HG02840 (cell line): ENCODE data around the gene WDR36.

ENCODE experiments used
- ATAC-seq: cut with Tn5 transposase; IDR thresholded peaks from one replicate; pipeline ENCODE4 v1.9.1; 2021; ENCODE audit warnings: mild to moderate bottlenecking, moderate library complexity, moderate number of reproducible peaks; ENCODE audit not compliant: unreplicated experiment, low FRiP score

The WDR36 gene

DNA sequence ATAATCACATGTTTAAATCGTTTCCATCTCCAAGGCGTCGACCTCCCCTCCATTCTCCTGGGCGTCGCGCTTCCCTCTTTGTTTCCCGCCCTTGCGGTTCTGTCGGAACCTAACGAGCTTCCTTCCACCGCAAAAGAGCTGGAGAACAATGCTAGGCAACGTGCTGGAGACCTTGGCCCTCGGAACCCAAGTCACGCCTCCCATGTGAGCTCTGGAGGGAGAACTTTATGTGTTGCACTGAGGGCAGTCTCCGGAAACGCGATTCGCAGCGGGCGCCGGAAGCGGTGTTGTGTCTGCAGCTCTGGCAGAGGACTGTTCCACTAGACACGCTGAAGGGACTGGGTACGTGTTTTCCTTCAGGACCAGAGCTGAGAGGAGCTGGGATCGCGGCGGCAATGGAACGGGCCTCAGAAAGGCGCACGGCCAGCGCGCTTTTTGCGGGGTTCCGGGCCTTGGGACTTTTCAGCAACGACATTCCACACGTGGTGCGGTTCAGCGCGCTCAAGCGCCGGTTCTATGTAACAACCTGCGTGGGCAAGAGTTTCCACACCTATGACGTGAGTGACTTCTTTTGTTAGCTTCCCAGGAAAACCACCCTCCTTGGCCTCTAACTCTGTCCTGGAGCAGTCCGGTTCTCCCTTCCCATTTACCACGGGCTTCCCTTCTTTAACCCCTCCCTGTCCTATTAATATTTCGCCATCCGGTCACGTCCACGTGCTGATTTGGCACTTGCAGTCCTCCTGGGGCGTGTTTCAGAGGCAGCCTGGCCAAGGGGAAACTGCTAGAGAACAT, at the start of gene WDR36:
WDR36 (plus strand) TSS at position 287 of the 792 bp plus-strand sequence; CDS start at position 396, 109 bp downstream.
- peak; percentile 98 for ATAC-seq

GRCh38 chr5:111043712-111044506, 48.2 kb upstream of the WDR36 start:
- ATAC-seq, result no peak

GRCh38 chr5:111058064-111058463, 34.1 kb upstream of the WDR36 start:
- ATAC-seq, result no peak

- ATAC-seq, result no peak
These were observed 32.0 kb upstream of the WDR36 start for GRCh38 chr5:111060169-111060568.

- ATAC-seq, result no peak
These were observed 30.5 kb upstream of the WDR36 start for GRCh38 chr5:111061618-111062017.

DNA sequence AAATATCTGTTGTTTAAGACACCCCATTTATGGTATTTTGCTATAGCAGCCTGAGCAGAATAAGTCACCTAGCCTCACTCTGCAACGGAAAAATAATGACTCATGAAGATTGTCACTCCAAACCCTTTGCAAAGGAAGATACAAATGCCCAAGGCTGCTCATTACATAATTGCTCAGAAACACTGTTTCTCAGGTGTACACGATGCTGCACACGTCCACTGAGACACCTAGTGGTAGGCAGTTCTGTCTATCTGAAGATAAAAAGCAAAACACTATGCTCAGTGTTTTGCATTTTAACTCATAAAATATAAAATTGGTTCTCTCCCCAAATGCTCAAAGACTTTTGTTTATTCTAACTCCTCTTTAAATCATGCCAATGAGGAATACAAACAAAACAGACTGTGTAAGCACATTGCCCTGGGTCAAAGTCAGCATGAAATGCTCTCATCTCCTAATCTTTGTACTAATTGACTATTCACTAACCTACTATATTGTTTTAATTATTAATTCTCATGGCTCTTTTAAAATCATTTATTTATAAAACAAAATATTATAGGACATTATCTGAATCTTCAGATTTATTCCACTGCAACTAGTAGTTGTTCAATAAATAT, 28.3 kb upstream of the WDR36 start:
- ATAC-seq, result no peak

DNA sequence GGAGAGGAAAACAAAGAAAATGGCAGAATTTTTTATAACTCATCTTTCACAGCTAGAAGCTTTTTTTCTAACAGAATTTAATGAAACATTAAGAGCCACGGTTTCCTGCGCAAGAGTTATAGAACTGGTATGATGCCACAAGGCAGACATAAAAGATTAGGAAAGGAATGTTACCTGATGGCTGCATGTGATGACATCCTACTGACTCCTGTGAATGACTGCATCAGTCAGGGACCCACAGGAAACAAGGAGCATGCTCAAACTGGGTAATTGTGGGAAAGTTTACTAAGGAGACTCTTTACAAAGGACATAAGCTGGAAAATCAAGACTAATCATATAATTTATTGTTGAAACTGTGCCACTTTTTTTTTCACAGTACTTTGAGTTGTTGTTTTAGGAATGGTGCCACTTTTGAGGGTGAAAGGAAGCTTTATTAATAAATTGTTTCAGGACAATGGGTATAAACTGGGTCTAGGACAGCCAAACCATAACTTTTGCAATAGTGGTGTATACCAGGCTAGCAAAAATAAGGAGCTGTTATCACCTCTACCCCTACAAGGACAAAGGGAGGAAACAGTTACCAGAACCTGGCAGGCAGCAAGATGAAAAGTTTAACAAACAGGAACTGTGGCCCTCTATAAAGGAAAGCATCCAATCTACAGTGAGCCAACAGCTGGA, 25.7 kb upstream of the WDR36 start:
- ATAC-seq, result no peak

- no peak for ATAC-seq
These were observed 23.9 kb upstream of the WDR36 start for GRCh38 chr5:111068213-111068612.

DNA sequence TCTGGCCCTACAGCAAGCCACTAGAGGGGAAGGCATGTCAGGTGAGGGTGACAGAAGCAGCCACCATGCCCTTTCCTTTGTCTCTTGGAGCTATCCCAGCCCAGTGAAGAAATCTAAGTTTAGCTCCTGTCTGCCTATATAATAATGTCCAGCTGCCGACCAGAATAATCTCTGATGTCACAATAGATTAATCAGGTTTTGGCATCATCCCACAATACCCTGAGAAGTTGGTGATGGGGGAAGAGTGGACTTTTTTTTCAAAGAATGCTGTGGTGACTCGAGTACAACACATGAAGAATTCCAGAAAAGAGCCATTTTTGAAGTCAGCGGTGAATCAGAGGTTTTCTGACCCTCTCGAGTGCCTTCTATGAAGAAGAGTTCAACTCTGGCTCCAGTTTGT, 22.3 kb upstream of the WDR36 start:
- ATAC-seq, result no peak

- ATAC-seq, result no peak
These were observed 21.6 kb upstream of the WDR36 start for GRCh38 chr5:111070272-111071134.

- no peak for ATAC-seq
These were observed 20.7 kb upstream of the WDR36 start, which contains the start of gene TSLP for GRCh38 chr5:111071413-111071812. TSLP (plus strand) TSS chr5:111071713; CDS start chr5:111071891, 178 bp downstream.

DNA sequence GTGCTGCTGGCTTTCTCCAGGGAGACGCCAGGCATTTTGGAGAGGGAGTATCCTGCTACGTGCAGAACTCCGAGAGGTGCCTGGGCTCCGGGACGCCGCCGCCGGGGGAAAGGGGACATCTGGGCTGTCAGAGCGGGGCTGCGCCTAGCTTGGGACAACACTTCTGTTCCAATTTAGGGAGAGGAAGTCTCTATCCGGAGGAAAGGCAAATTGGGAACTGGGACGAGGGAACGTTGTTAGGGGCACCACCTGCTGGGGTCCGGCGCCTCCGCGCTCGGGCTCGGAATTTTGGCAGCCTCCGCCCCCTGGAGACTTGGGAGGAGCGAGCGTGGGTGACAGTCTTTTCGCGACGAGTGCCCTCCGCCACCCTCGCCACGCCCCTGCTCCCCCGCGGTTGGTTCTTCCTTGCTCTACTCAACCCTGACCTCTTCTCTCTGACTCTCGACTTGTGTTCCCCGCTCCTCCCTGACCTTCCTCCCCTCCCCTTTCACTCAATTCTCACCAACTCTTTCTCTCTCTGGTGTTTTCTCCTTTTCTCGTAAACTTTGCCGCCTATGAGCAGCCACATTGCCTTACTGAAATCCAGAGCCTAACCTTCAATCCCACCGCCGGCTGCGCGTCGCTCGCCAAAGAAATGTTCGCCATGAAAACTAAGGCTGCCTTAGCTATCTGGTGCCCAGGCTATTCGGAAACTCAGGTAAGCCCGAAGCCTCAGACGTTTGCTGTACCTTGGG, 19.0 kb upstream of the WDR36 start:
- ATAC-seq, result peak; percentile 67

GRCh38 chr5:111074244-111074643, 17.9 kb upstream of the WDR36 start:
- ATAC-seq, result no peak

GRCh38 chr5:111075520-111075919, 16.6 kb upstream of the WDR36 start:
- ATAC-seq, result no peak

GRCh38 chr5:111076091-111076490, 16.1 kb upstream of the WDR36 start:
- ATAC-seq, result no peak

GRCh38 chr5:111077678-111078077, 14.5 kb upstream of the WDR36 start:
- ATAC-seq, result no peak

DNA sequence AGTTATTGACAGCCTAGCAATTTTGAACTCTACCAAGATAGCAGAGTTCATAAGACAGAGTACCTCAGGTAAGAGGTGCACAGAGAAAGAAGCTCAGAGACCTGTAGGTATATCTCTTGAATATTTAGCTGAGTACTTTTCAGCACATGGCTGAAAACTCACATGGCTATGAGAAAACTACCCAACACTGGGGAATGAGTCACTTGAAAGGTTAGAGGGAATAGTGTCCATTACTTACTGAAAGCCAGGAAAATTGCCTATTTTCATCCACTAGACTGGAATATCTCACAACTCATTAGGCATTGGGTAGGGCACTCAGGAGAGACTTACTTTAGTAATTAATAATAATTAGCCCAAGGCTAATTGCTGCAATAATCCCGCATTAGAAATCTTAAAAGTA, 12.3 kb upstream of the WDR36 start:
- ATAC-seq, result no peak

DNA sequence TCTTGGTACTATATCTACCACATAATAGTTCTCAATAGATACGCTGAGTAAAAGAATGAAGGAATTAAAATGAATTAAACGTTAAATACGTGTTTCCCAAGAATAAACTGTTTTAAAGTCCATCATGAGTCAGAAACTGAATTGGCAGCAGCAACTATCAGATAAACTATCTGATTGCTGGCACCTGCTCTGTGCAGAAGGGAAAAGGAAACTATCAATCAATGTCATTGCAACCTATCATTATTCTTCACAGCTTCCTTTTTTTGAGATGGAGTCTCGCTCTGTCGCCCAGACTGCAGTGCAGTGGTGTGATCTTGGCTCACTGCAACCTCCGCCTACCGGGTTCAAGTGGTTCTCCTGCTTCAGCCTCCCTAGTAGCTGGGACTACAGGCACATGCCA, 8.8 kb upstream of the WDR36 start:
- no peak for ATAC-seq

GRCh38 chr5:111095982-111096381, 3.8 kb downstream of the WDR36 start:
- ATAC-seq, result no peak
